GM12878 (cell line): ENCODE data around the gene COL4A3. TPM values are rescaled to one million over a fixed set of nuclear protein-coding genes. Genes with fewer than 3 reads are reported as not detected.

ENCODE experiments used
- ATAC-seq: fragments of 200-7000 bp; cut with Tn5 transposase; 3 replicates; pipeline ENCODE4 v1.9.1; 2020; ENCODE audit warnings: mild to moderate bottlenecking, moderate library complexity
- BruUV-seq: library from RNA; stranded (reverse); fragments of 400-500 nt; replicated peaks from 2 replicates; lab custom pipeline; 2021; lab: Mats Ljungman, UMichigan
- CTCF ChIA-PET: fragments of 300-600 bp; sonication (Branson Sonifier 250); formaldehyde crosslinking; extraction: SDS; loops from one replicate; lab custom pipeline; 2021; ENCODE audit warnings: inconsistent platforms; lab: Yijun Ruan, JAX
- POLR2A ChIA-PET: fragments of 350-600 bp; formaldehyde crosslinking; extraction: SDS; loops from one replicate; lab custom pipeline; 2021; ENCODE audit warnings: inconsistent platforms; lab: Charles Lee
- RAD21 ChIA-PET: fragments of 300-600 bp; sonication (Branson Sonifier 250); formaldehyde crosslinking; loops from one replicate; lab custom pipeline; 2023; ENCODE audit warnings: antibody characterized with exemption; ENCODE audit not compliant: unreplicated experiment; lab: Charles Lee
- SMC1A ChIA-PET: fragments of 300-600 bp; sonication (Branson Sonifier 250); formaldehyde crosslinking; loops from one replicate; lab custom pipeline; 2023; ENCODE audit not compliant: unreplicated experiment, uncharacterized antibody; lab: Charles Lee
- DNase-seq: peaks from one replicate; pipeline ENCODE4 v3.0.0-alpha.2; 2011; ENCODE audit warnings: low read depth, low spot score
- FAIRE-seq: peaks from 3 replicates; lab custom pipeline; 2011; peaks lifted over from hg19 to GRCh38; lab: Jason Lieb, UNC
- H2AFZ ChIP-seq: 2 replicates; pipeline ENCODE4 v1.6.0; 2011; ENCODE audit warnings: low read depth, low read length, control low read depth; ENCODE audit not compliant: control insufficient read depth
- H3K27ac ChIP-seq: 2 replicates; pipeline ENCODE4 v1.5.1; 2011; ENCODE audit warnings: control low read depth; ENCODE audit not compliant: control insufficient read depth, insufficient read depth
- H3K27me3 ChIP-seq, 2 experiments: replicated peaks in 1 of 2; 2 replicates each; pipeline versions ENCODE4 v1.6.0 to v1.6.1; 2011; ENCODE audit warnings: low read length in 1 of 2; ENCODE audit not compliant: control insufficient read depth in 2 of 2, insufficient read depth in 2 of 2
- H3K36me3 ChIP-seq, 2 experiments: 2 replicates each; pipeline ENCODE4 v1.5.1; 2011; ENCODE audit warnings: low read length in 1 of 2; ENCODE audit not compliant: control insufficient read depth in 2 of 2, insufficient read depth in 2 of 2
- H3K4me1 ChIP-seq: 2 replicates; pipeline ENCODE4 v1.6.1; 2011; ENCODE audit warnings: mild to moderate bottlenecking, low read length, moderate library complexity, mixed read lengths; ENCODE audit not compliant: control insufficient read depth, insufficient read depth
- H3K4me2 ChIP-seq: 2 replicates; pipeline ENCODE4 v1.6.0; 2011; ENCODE audit warnings: control low read depth; ENCODE audit not compliant: control insufficient read depth, insufficient read depth
- H3K4me3 ChIP-seq: fragments of 200-600 bp; sonication (generic); 2 replicates; pipeline ENCODE4 v1.5.1; 2016
- H3K79me2 ChIP-seq: 2 replicates; pipeline ENCODE4 v1.6.0; 2011; ENCODE audit warnings: low read length; ENCODE audit not compliant: control insufficient read depth, insufficient read depth
- H3K9ac ChIP-seq: 2 replicates; pipeline ENCODE4 v1.8.0; 2011; ENCODE audit warnings: low read length, control low read depth, mixed read lengths; ENCODE audit not compliant: control insufficient read depth, insufficient read depth
- H3K9me3 ChIP-seq: replicated peaks from 3 replicates; pipeline ENCODE4 v1.5.1; 2011; ENCODE audit warnings: mild to moderate bottlenecking, low read length; ENCODE audit not compliant: control insufficient read depth, insufficient read depth
- H4K20me1 ChIP-seq: 2 replicates; pipeline ENCODE4 v1.6.0; 2011; ENCODE audit not compliant: control insufficient read depth, insufficient read depth
- CBX3 ChIP-seq: fragments of 200-600 bp; sonication (generic); IDR thresholded peaks from 2 replicates; pipeline ENCODE4 v1.6.1; 2016; ENCODE audit warnings: low read depth, borderline replicate concordance
- CHD4 ChIP-seq: fragments of 200-600 bp; sonication (generic); IDR thresholded peaks from 2 replicates; pipeline ENCODE4 v1.6.1; 2016; ENCODE audit warnings: mild to moderate bottlenecking
- DPF2 ChIP-seq: fragments of 450-650 bp; IDR thresholded peaks from 2 replicates; pipeline ENCODE4 v1.6.1; 2017; ENCODE audit warnings: mild to moderate bottlenecking
- HDAC2 ChIP-seq: fragments of 200-600 bp; sonication (generic); IDR thresholded peaks from 2 replicates; pipeline ENCODE4 v1.6.1; 2017
- IRF4 ChIP-seq: IDR thresholded peaks from 2 replicates; pipeline ENCODE4 v1.6.1; 2011; ENCODE audit warnings: low read depth, low read length
- MTA2 ChIP-seq: fragments of 450-650 bp; IDR thresholded peaks from 2 replicates; pipeline ENCODE4 v1.6.1; 2016; ENCODE audit warnings: low read depth, mild to moderate bottlenecking, moderate library complexity
- NFIC ChIP-seq: IDR thresholded peaks from 2 replicates; pipeline ENCODE4 v1.6.1; 2012; ENCODE audit warnings: low read depth, mild to moderate bottlenecking, inconsistent platforms, low read length, moderate library complexity
- POLR2AphosphoS5 ChIP-seq: IDR thresholded peaks from 2 replicates; pipeline ENCODE4 v1.6.1; 2011; ENCODE audit warnings: mild to moderate bottlenecking, low read length, inconsistent platforms
- RUNX3 ChIP-seq: IDR thresholded peaks from 2 replicates; pipeline ENCODE4 v1.6.1; 2012; ENCODE audit warnings: low read length, inconsistent platforms
- SREBF2 ChIP-seq: IDR thresholded peaks from 2 replicates; pipeline ENCODE4 v1.6.1; 2012; ENCODE audit warnings: mild to moderate bottlenecking, low read length
- SRF ChIP-seq, 2 experiments: IDR thresholded peaks; 2 replicates each; pipeline ENCODE4 v1.6.1; 2011; ENCODE audit warnings: low read depth in 2 of 2, low read length in 2 of 2, mild to moderate bottlenecking in 1 of 2, moderate library complexity in 1 of 2
- WGBS: methylation state at CpG from one replicate; pipeline ENCODE4 v1.1.6; 2016; ENCODE audit warnings: low lambda C conversion rate; ENCODE audit not compliant: insufficient replicate concordance, insufficient coverage; ENCODE audit errors: missing lambda C conversion rate; 5-methylcytosine and 5-hydroxymethylcytosine counted together
- in situ Hi-C: fragments of 300-500 bp; cut with MboI; formaldehyde crosslinking; loops from 9 replicates; pipeline ENCODE4 v1.14.3; 2018; ENCODE audit warnings: mixed read lengths
- intact Hi-C: fragments of 100-400 bp; cut with micrococcal nuclease; formaldehyde crosslinking; loops from one replicate; pipeline ENCODE4 v1.14.2; 2022; ENCODE audit not compliant: unreplicated experiment
- polyA plus RNA-seq, 11 experiments: library from polyadenylated mRNA; depleted of rRNA in 4 of 11; unstranded in 6 of 11; stranded (reverse) in 5 of 11; fragments of >200 nt; fragmentation: Nextera tagmentation in 4 of 11; fragmentation: Illumina TruSeq in 1 of 11; extraction: Ambion mirVana in 4 of 11; extraction: Trizol in 1 of 11; gene quantifications; 1 replicate in 1 of 11; 2 replicates in 10 of 11; pipeline versions ENCODE4 v1.2.1 to v1.2.3, GENCODE V29; 2011 to 2016; ENCODE audit warnings: inconsistent platforms in 2 of 11, missing spikeins in 2 of 11, low read depth in 1 of 11
- total RNA-seq, 4 experiments: library from RNA; depleted of rRNA in 3 of 4; stranded (reverse); fragments of >200 nt in 3 of 4; fragmentation: Illumina TruSeq in 1 of 4; extraction: Trizol in 1 of 4; gene quantifications; 2 replicates each; pipeline versions ENCODE4 v1.2.1 to v1.2.3, GENCODE V29; 2013 to 2021
- TF ChIP-seq, protein P1 (sequence below): fragments of 450-650 bp; IDR thresholded peaks from 2 replicates; pipeline ENCODE4 v1.6.1; 2017; ENCODE audit warnings: mild to moderate bottlenecking, low read depth, inconsistent platforms; ENCODE audit not compliant: poor library complexity, severe bottlenecking

The COL4A3 gene
- total and polyA plus RNA-seq, 10 of the 15 experiments (the other 5 are each of a cell fraction or from before 2014, with no cell fraction given) = 0.34 to 10.5 (median 3.8) TPM

DNA sequence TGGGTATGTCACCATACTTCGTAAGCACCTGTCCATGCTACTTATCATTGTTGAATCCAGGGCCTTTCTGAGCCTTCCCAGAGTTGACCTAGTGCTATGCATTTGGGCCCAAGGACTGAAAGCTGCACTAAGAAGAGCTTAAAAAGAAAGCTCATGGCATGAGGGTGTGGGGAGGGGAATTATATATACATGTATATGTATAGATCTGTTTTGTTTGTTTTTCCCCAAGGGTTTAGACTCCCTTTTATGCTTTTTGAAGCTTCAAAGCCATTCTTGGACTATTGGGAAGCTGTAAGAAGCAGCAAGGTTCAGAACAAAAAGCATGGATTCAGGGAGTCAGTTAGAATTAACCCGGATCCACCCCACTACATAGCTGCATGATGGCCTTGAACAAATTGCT is 183.9 kb downstream of the COL4A3 start (continued):
- TF ChIP-seq CHD4 = no peak

DNA sequence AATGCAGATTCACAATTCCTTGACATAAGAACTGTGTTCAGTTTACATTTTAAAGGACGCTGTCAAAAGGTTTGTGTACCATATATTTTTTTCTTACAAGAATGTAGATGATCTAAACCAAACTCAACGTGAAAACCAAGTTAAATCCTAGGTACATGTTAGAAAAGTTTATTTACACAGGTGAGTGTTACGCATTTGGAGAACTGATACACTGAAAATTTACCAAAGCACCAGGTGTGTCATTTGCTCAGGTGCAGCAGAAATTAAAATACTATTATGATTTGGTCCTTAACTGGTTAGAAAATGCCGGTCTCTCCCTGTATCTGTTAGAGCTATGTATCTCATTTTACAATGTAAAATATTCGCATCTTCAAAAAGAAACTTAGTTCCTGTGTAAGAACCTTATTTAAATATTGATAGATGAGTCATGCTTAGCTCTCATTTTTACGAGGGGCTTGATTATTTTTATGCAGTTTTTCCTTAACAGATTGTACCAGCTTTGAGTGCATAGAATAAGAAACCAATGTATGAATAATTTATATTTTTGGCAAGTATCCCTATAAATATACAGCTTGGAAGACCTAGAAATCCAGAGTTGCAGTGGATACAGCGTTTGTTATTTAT is 185.7 kb downstream of the COL4A3 start:
- RAD21 ChIA-PET = interaction anchor here (1.0 kb wide), 1 partner anchor 37 kb away, joined by 3 read pairs; no protein-coding TSS in a partner anchor
- intact Hi-C loops = no loop called here
- in situ Hi-C loops = no loop called here

More for the DNA sequence above, 185.7 kb downstream of the COL4A3 start:
- ChIA-PET SMC1A (interaction anchor here (0.6 to 2.9 kb wide), 13 partner anchors 9 to 713 kb away, joined by 3 to 11 read pairs (median 3); no protein-coding TSS in a partner anchor), CTCF (interaction anchor here (0.7 to 2.9 kb wide), 6 partner anchors 9 to 416 kb away, joined by 3 to 18 read pairs (median 5); no protein-coding TSS in a partner anchor), POLR2A (interaction anchor here (0.6 kb wide), 1 partner anchor 176 kb away, joined by 4 read pairs; no protein-coding TSS in a partner anchor)
- Histone ChIP-seq H3K9ac (no peak overlapping the region), H3K27ac (no peak overlapping the region), H3K36me3 (peaks cover 0 to 14% of the 10 kb centered on the region in 2 experiments; a peak in 2 of 4 replicates), H3K4me2 (no peak overlapping the region), H3K9me3 (no peaks in the 10 kb centered on the region), H3K79me2 (no peaks in the 10 kb centered on the region), H3K4me1 (no peaks in the 10 kb centered on the region; the same call in 1 of the 2 replicates), H4K20me1 (no peaks in the 10 kb centered on the region), H3K27me3 (no peaks in the 10 kb centered on the region), H2AFZ (no peak overlapping the region), H3K4me3 (no peak overlapping the region)
- no peak for DNase-seq
- no TSS peak for BruUV-seq
- no peak for ATAC-seq
- whole genome bisulfite sequencing = 54% methylated on average over 7 of the region's 7 CpGs
- no peak for FAIRE-seq
- TF ChIP-seq POLR2AphosphoS5 (no peak), MTA2 (no peak), HDAC2 (no peak), NFIC (no peak), CBX3 (no peak), IRF4 (no peak), SRF (IDR thresholded peaks at IDR 0.05; ENCODE audit: low read depth in 2 of 2, low read length in 2 of 2) (no peak), SREBF2 (no peak), RUNX3 (no peak), DPF2 (no peak)
- TF ChIP-seq, protein P1, sequence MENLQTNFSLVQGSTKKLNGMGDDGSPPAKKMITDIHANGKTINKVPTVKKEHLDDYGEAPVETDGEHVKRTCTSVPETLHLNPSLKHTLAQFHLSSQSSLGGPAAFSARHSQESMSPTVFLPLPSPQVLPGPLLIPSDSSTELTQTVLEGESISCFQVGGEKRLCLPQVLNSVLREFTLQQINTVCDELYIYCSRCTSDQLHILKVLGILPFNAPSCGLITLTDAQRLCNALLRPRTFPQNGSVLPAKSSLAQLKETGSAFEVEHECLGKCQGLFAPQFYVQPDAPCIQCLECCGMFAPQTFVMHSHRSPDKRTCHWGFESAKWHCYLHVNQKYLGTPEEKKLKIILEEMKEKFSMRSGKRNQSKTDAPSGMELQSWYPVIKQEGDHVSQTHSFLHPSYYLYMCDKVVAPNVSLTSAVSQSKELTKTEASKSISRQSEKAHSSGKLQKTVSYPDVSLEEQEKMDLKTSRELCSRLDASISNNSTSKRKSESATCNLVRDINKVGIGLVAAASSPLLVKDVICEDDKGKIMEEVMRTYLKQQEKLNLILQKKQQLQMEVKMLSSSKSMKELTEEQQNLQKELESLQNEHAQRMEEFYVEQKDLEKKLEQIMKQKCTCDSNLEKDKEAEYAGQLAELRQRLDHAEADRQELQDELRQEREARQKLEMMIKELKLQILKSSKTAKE = no peak
